Ammon's horn (tissue), 1 donor: ENCODE data around the gene GOLGA5.
"Not testable (repeated sequence)": the region's sequence is repeated elsewhere in the genome, so short reads cannot be mapped to it uniquely, and the experiment has no call there.

ENCODE experiments used
- DNase-seq: peaks from one replicate; pipeline ENCODE4 v3.0.0-alpha.2; 2016; ENCODE audit warnings: low spot score

Gene GOLGA5

GRCh38 chr14:92832137-92832700, 38.1 kb downstream of the GOLGA5 start:
- DNase-seq = no peak

- DNase-seq = no peak
Measured at GRCh38 chr14:92841930-92842329, 47.8 kb downstream of the GOLGA5 start.

GRCh38 chr14:92844204-92844603, 50.1 kb downstream of the GOLGA5 start:
- no peak for DNase-seq

GRCh38 chr14:92846162-92846897, 52.2 kb downstream of the GOLGA5 start:
- no peak for DNase-seq

- DNase-seq = no peak
Measured at GRCh38 chr14:92847278-92847677, 53.2 kb downstream of the GOLGA5 start.

GRCh38 chr14:92847749-92848148, 53.6 kb downstream of the GOLGA5 start:
- DNase-seq = no peak

- no peak for DNase-seq
Measured at GRCh38 chr14:92848887-92849286, 54.8 kb downstream of the GOLGA5 start.

- DNase-seq = no peak
Measured at GRCh38 chr14:92850492-92850891, 56.4 kb downstream of the GOLGA5 start.

- not testable (repeated sequence) for DNase-seq
Measured at GRCh38 chr14:92853136-92853535, 59.0 kb downstream of the GOLGA5 start.

- no peak for DNase-seq
Measured at GRCh38 chr14:92860049-92860840, 66.1 kb downstream of the GOLGA5 start.

GRCh38 chr14:92861856-92862745, 68.0 kb downstream of the GOLGA5 start:
- DNase-seq = no peak

- DNase-seq = no peak
Measured at GRCh38 chr14:92863286-92864080, 69.4 kb downstream of the GOLGA5 start.

- no peak for DNase-seq
Measured at GRCh38 chr14:92865674-92866073, 71.6 kb downstream of the GOLGA5 start.

GRCh38 chr14:92866181-92866752, 72.2 kb downstream of the GOLGA5 start:
- DNase-seq = no peak

GRCh38 chr14:92866901-92867865, 73.1 kb downstream of the GOLGA5 start:
- DNase-seq = no peak

- DNase-seq = no peak
Measured at GRCh38 chr14:92874962-92875661, 81.0 kb downstream of the GOLGA5 start.

GRCh38 chr14:92877757-92878431, 83.8 kb downstream of the GOLGA5 start:
- no peak for DNase-seq

- DNase-seq = no peak
Measured at GRCh38 chr14:92880351-92880750, 86.2 kb downstream of the GOLGA5 start.
